ENCODE data around the gene NMNAT2. TPM values are rescaled to one million over a fixed set of nuclear protein-coding genes. Genes with fewer than 3 reads are reported as not detected.

Gene NMNAT2
- total and polyA plus RNA-seq, 2 experiments from 2014 or later, result 3.6 to 10.0 TPM

- TF ChIP-seq CTCF (conservative IDR thresholded peaks at IDR 0.05; ENCODE audit: low read depth in 2 of 2), result no peak
Measured at GRCh38 chr1:183388735-183389134, 29.4 kb downstream of the NMNAT2 start (continued).

DNA sequence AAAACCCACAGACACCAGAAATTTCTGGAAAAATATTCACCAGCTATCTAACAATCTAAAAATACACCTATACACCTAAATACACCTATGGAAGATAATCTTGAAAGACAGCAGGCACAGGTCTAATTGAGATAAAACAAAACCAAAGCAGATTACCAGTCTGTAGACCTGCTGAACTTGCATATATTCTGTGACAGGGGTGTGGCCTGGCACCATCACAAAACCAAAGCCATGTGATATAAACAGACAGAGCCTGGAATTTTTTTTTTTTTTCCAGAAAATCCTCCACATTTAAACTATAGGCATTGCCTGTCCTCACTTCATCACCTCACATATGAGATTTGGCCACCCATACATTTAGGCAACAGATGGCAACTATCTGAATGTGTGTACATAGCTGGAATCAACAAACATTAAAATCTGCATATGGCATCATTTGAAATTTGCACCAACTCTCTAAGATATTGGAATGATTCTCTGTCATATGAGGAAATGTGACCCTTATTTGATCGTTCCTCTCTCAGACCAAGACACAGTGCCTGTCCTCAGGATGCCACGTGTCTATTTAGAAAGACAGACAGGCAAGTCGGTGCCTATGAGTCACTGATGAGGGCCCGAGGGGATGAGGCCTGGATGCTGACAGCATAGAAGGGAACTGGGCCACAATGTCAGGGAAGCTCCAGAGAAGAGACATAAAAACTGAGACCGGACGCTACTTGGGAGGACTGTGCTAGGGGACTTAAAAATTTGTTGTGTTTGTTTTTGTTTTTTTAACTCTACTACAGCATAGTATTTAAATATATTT is 32.6 kb downstream of the NMNAT2 start:
- DNase-seq (ENCODE audit: low spot score) (no peak), ATAC-seq (no peak)
- H3K4me3 ChIP-seq, result no peak overlapping the region
- H4K20me1 ChIP-seq (replicated peaks; ENCODE audit: insufficient read depth), result no peaks in the 10 kb centered on the region
- H3K36me3 Mint-ChIP-seq (ENCODE audit: low read depth), result peaks cover 2% of the 10 kb centered on the region; the same call in 1 of the 3 replicates
- no peak overlapping the region for H2AFZ ChIP-seq
- no peaks in the 10 kb centered on the region; the same call in 1 of the 2 replicates for H3K9me2 ChIP-seq (ENCODE audit: insufficient read depth)
- H3K4me1 Mint-ChIP-seq, result peaks cover 12% of the 10 kb centered on the region
- no peak overlapping the region for H3K27ac ChIP-seq (ENCODE audit: low read depth)
- H3K27me3 Mint-ChIP-seq (ENCODE audit: insufficient read depth, low read depth, poor library complexity), result no peaks in the 10 kb centered on the region
- H3F3A ChIP-seq (replicated peaks; ENCODE audit: low read depth), result no peaks in the 10 kb centered on the region
- H3K4me3 Mint-ChIP-seq, result no peak overlapping the region
- H3K4me1 ChIP-seq (ENCODE audit: insufficient read depth), result no peaks in the 10 kb centered on the region
- TF ChIP-seq CTCF (conservative IDR thresholded peaks at IDR 0.05; ENCODE audit: low read depth in 2 of 2), result no peak
- TF ChIP-seq POLR2AphosphoS5 (IDR thresholded peaks at IDR 0.05; ENCODE audit: low read depth), result no peak
- TF ChIP-seq ETS1 (IDR thresholded peaks at IDR 0.05), result no peak
- no peak for TF ChIP-seq EZH2phosphoT487 (IDR thresholded peaks at IDR 0.05; ENCODE audit: unreplicated experiment)
- no peak for TF ChIP-seq ZNF331 (CRISPR knock-in tag; IDR thresholded peaks at IDR 0.05; ENCODE audit: low read depth)
- no peak for TF ChIP-seq EZH2 (IDR thresholded peaks at IDR 0.05; ENCODE audit: low read depth, unreplicated experiment)
- TF ChIP-seq STAT1 (IDR thresholded peaks at IDR 0.05; ENCODE audit: unreplicated experiment), result no peak
- no peak overlapping the region for H3K27ac Mint-ChIP-seq
- H3K27me3 ChIP-seq (ENCODE audit: insufficient read depth), result no peaks in the 10 kb centered on the region
- H3K36me3 ChIP-seq (ENCODE audit: insufficient read depth), result no peaks in the 10 kb centered on the region
- no peak overlapping the region for H3K4me2 ChIP-seq
- H3K79me2 ChIP-seq (replicated peaks; ENCODE audit: insufficient read depth), result no peaks in the 10 kb centered on the region
- H3K9me3 Mint-ChIP-seq, result no peaks in the 10 kb centered on the region
